ENCODE data around the gene PHACTR1. TPM values are rescaled to one million over a fixed set of nuclear protein-coding genes. Genes with fewer than 3 reads are reported as not detected.

PHACTR1 gene
- total RNA-seq, 1 experiment from 2014 or later: 0.05 TPM

- in situ Hi-C loops (cut with HindIII; ENCODE audit: low pct_unique_long_range_greater_than_20kb, low sequenced_read_pairs): no loop called here
- no TSS peak for BruUV-seq (replicated peaks)
Observed at GRCh38 chr6:13263669-13264068, 547.1 kb downstream of the PHACTR1 start.

DNA sequence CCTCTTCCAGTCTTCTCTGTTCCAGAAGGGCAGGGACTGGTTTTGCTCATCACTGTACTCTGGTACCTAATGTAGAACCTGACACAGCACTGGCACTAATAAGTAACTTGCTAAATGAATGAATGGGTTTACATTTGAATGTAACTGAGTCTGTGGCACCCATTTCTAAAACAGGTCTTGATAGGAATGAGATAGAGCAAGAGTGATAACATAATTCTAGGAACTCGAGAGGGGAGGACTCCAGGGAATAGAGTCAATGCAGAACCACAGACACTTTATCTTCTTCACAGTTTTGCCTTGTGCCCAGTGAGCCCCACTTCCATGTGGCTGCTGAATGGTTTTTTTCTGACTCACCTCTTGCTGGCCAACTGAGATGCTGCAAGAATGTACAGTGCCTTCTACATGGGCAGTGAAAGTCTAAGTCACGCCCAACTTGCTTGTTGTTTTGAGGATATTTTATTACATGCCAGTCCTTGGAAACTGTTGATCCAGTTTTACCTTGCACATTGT lies 550.6 kb downstream of the PHACTR1 start:
- DNase-seq (ENCODE audit: low read depth, low spot score): no peak
- no peaks in the 10 kb centered on the region for H3K4me1 ChIP-seq (ENCODE audit: control insufficient read depth, insufficient read depth, low read length)
- ChIA-PET CTCF (no interaction called here), POLR2A (no interaction called here)
- no peak overlapping the region for H3K27ac ChIP-seq (ENCODE audit: low read length)
- ATAC-seq: no peak
- H3K36me3 ChIP-seq (ENCODE audit: control insufficient read depth, insufficient read depth, low read length): no peaks in the 10 kb centered on the region
- intact Hi-C loops (cut with micrococcal nuclease; ENCODE audit: unreplicated experiment): no loop called here
- no peak overlapping the region for H3K4me3 ChIP-seq (ENCODE audit: low read depth in 2 of 2, low read length in 2 of 2)
- TF ChIP-seq REST (IDR thresholded peaks at IDR 0.05; ENCODE audit: insufficient read depth in 1 of 2, low read depth in 2 of 2, low read length in 1 of 2) (no peak), POLR2AphosphoS5 (IDR thresholded peaks at IDR 0.05; ENCODE audit: low read depth, low read length) (no peak), TCF7L2 (IDR thresholded peaks at IDR 0.05; ENCODE audit: low read depth, low read length) (no peak), SIN3A (IDR thresholded peaks at IDR 0.05; ENCODE audit: borderline replicate concordance, insufficient read depth, low read depth, low read length) (no peak)
- TF ChIP-seq, protein P1, sequence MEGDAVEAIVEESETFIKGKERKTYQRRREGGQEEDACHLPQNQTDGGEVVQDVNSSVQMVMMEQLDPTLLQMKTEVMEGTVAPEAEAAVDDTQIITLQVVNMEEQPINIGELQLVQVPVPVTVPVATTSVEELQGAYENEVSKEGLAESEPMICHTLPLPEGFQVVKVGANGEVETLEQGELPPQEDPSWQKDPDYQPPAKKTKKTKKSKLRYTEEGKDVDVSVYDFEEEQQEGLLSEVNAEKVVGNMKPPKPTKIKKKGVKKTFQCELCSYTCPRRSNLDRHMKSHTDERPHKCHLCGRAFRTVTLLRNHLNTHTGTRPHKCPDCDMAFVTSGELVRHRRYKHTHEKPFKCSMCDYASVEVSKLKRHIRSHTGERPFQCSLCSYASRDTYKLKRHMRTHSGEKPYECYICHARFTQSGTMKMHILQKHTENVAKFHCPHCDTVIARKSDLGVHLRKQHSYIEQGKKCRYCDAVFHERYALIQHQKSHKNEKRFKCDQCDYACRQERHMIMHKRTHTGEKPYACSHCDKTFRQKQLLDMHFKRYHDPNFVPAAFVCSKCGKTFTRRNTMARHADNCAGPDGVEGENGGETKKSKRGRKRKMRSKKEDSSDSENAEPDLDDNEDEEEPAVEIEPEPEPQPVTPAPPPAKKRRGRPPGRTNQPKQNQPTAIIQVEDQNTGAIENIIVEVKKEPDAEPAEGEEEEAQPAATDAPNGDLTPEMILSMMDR (IDR thresholded peaks at IDR 0.05): no peak
- in situ Hi-C loops (cut with HindIII; ENCODE audit: low pct_unique_long_range_greater_than_20kb, low sequenced_read_pairs): no loop called here
- no peaks in the 10 kb centered on the region; the same call in 1 of the 2 replicates for H3K27me3 ChIP-seq (ENCODE audit: control insufficient read depth, insufficient read depth, low read length)
- no peaks in the 10 kb centered on the region for H3K9me3 ChIP-seq (ENCODE audit: control insufficient read depth, insufficient read depth, low read depth, low read length)
- no TSS peak for BruUV-seq (replicated peaks)

More at GRCh38 chr6:13263669-13264068, 547.1 kb downstream of the PHACTR1 start:
- peaks cover 3% of the 10 kb centered on the region; the same call in 1 of the 2 replicates for H3K27me3 ChIP-seq (ENCODE audit: control insufficient read depth, insufficient read depth, low read length)
- TF ChIP-seq REST (IDR thresholded peaks at IDR 0.05; ENCODE audit: insufficient read depth in 1 of 2, low read depth in 2 of 2, low read length in 1 of 2) (no peak), POLR2AphosphoS5 (IDR thresholded peaks at IDR 0.05; ENCODE audit: low read depth, low read length) (no peak)
- CTCF ChIA-PET: interaction anchor here (0.5 kb wide), 1 partner anchor 216 kb away, joined by 3 read pairs; no protein-coding TSS in a partner anchor
- no peaks in the 10 kb centered on the region for H3K4me1 ChIP-seq (ENCODE audit: control insufficient read depth, insufficient read depth, low read length)
- ATAC-seq: no peak
- H3K36me3 ChIP-seq (ENCODE audit: control insufficient read depth, insufficient read depth, low read length): no peaks in the 10 kb centered on the region
- H3K4me3 ChIP-seq (ENCODE audit: low read depth in 2 of 2, low read length in 2 of 2): no peak overlapping the region
- intact Hi-C loops (cut with micrococcal nuclease; ENCODE audit: unreplicated experiment): no loop called here
- POLR2A ChIA-PET: no interaction called here
- H3K9me3 ChIP-seq (ENCODE audit: control insufficient read depth, insufficient read depth, low read depth, low read length): no peaks in the 10 kb centered on the region
- DNase-seq (ENCODE audit: low read depth, low spot score): no peak
- no peak overlapping the region for H3K27ac ChIP-seq (ENCODE audit: low read length)
